Measurements from ENCODE around the gene GPR176.

DNA sequence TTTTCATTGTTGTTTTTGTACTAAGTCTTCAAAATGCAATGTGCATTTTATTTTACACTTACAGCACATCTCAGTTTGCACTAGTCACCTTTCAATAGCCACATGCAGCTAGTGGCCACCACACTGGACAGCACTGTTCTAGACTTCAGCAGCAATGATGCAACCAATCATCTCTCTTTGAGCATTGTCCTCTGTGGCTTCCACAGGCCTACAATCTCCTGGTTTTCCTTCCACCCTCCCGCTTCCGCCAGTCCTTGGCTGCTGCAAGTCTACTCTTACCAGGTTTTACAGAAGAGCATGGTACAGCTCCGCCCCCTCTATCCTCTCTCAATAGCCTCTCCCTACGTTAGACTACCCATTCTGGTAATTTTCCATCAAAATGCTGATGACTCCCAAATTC, 112.3 kb downstream of the GPR176 start:
- TF ChIP-seq, protein P1, sequence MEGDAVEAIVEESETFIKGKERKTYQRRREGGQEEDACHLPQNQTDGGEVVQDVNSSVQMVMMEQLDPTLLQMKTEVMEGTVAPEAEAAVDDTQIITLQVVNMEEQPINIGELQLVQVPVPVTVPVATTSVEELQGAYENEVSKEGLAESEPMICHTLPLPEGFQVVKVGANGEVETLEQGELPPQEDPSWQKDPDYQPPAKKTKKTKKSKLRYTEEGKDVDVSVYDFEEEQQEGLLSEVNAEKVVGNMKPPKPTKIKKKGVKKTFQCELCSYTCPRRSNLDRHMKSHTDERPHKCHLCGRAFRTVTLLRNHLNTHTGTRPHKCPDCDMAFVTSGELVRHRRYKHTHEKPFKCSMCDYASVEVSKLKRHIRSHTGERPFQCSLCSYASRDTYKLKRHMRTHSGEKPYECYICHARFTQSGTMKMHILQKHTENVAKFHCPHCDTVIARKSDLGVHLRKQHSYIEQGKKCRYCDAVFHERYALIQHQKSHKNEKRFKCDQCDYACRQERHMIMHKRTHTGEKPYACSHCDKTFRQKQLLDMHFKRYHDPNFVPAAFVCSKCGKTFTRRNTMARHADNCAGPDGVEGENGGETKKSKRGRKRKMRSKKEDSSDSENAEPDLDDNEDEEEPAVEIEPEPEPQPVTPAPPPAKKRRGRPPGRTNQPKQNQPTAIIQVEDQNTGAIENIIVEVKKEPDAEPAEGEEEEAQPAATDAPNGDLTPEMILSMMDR (IDR thresholded peaks at IDR 0.05): no peak
- TF ChIP-seq POLR2AphosphoS5 (IDR thresholded peaks at IDR 0.05) (no peak), POLR2A (IDR thresholded peaks at IDR 0.05) (no peak), EP300 (IDR thresholded peaks at IDR 0.05) (no peak)

Data from sigmoid colon (tissue), 4 donors.